Activated naive CD4-positive, alpha-beta T cell treated with anti-CD3 and anti-CD28 coated beads, Interleukin-2, amount 50 U/mL, for 72 hours (primary cell): ENCODE results near the gene RASL10B. TPM values are rescaled to one million over a fixed set of nuclear protein-coding genes. Genes with fewer than 3 reads are reported as not detected.
"Not testable (repeated sequence)": the region's sequence is repeated elsewhere in the genome, so short reads cannot be mapped to it uniquely, and the experiment has no call there.

ENCODE experiments used
- ATAC-seq, 2 donors: fragments of 150-1000 bp; cut with Tn5 transposase; 2 replicates each; pipeline ENCODE4 v1.10.0; 2021; ENCODE audit warnings: mild to moderate bottlenecking in 2 of 2, moderate library complexity in 2 of 2
- DNase-seq, 2 donors: peaks; one replicate each; pipeline ENCODE4 v3.0.0; 2021 to 2022; ENCODE audit warnings: low spot score in 2 of 2
- H3K27ac Mint-ChIP-seq, 2 donors: one replicate each; pipeline ENCODE4 v1.8.0; 2022; ENCODE audit warnings: mild to moderate bottlenecking in 2 of 2, mixed read lengths in 2 of 2
- H3K36me3 Mint-ChIP-seq, 2 donors: one replicate each; pipeline ENCODE4 v1.8.0; 2022; ENCODE audit warnings: mixed read lengths in 2 of 2
- H3K9me3 Mint-ChIP-seq, 2 donors: one replicate each; pipeline ENCODE4 v1.8.0; 2022; ENCODE audit warnings: mixed read lengths in 2 of 2
- total RNA-seq, 2 donors: library from RNA; stranded (reverse); gene quantifications; one replicate each; pipeline ENCODE4 v1.2.3, GENCODE V29; 2022

RASL10B gene
- total RNA-seq, 2 donors from 2014 or later, result 1.1 TPM; not detected in 1

DNA sequence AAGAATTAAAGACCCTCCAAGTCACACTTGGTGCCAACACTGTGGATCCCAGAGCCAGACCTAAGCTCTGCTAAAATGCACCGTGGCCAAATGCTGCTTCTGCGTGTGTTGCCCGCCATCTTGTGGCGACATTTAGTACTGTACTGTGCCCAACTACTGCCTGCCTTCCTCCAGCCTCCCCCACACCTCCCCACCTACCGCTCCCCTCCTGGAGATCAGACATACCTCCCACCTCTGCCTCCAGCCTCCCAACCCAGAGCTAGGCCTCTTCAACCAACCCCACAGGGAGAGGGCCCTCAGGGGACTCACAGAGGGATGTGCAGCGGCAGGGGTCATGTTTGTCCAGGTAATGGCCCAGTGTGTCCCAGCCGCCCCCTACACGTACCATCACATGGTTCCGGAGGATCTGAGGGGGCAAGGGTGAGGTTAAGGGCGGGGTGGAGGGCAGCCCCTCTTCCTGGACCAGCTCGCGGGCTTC is 16.1 kb downstream of the RASL10B start:
- ATAC-seq (peak; percentile 81 to 92), DNase-seq (peak; percentile 69 to 85)
- H3K36me3 Mint-ChIP-seq, result no peaks in the 10 kb centered on the region
- H3K9me3 Mint-ChIP-seq, result no peaks in the 10 kb centered on the region
- no peak overlapping the region for H3K27ac Mint-ChIP-seq

DNA sequence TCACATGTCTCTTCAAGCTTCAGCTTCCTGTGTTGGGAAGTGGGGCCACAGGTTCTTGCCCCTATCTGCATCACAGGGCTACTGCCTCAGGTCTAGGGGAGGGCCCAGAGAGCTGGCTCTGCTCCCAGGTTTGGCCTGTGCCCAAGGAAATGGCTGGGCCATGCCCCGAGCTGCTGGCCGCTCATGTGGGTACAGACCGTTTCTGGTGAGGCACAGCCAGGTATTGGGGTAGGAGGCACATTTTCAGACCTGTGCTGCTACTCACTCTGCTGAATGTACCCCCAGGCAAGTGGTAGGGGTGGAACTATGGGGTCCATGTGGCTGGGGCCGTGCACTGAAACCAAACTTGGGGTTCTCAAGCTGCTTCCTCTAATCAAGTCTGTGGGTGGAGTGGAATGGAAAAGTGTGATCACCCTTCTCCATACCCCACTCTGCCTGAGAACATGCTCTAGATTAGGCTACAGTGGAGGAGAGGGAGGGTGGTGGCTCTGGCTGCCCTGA is 17.0 kb downstream of the RASL10B start:
- no peaks in the 10 kb centered on the region for H3K36me3 Mint-ChIP-seq
- ATAC-seq, result peak; percentile 5 to 61
- DNase-seq, result no peak
- no peaks in the 10 kb centered on the region for H3K9me3 Mint-ChIP-seq
- H3K27ac Mint-ChIP-seq, result peak overlapping the region in 1 of 2 donors; percentile 65

DNA sequence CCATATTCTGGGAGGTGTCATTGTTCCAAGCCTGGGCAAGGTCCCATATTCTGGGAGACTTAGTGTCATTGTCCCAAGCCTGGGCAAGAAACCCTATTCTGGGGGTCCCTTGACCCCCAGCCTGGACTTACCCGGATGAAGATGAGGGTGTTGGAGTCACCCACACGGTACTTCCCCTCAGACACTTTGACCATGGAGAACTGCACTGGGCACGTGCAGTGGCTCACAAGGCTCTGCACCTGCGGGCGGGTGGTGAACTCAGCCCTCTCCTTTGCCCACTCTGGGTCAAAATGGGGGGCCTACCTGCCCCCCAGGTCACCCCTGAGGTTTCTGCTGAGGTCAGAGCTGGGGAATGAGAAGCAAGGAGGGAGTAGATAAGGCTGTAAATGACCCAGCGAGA is 17.5 kb downstream of the RASL10B start:
- no peak for DNase-seq
- Mint-ChIP-seq H3K9me3 (no peaks in the 10 kb centered on the region), H3K36me3 (no peaks in the 10 kb centered on the region), H3K27ac (no peak overlapping the region)
- no peak for ATAC-seq

DNA sequence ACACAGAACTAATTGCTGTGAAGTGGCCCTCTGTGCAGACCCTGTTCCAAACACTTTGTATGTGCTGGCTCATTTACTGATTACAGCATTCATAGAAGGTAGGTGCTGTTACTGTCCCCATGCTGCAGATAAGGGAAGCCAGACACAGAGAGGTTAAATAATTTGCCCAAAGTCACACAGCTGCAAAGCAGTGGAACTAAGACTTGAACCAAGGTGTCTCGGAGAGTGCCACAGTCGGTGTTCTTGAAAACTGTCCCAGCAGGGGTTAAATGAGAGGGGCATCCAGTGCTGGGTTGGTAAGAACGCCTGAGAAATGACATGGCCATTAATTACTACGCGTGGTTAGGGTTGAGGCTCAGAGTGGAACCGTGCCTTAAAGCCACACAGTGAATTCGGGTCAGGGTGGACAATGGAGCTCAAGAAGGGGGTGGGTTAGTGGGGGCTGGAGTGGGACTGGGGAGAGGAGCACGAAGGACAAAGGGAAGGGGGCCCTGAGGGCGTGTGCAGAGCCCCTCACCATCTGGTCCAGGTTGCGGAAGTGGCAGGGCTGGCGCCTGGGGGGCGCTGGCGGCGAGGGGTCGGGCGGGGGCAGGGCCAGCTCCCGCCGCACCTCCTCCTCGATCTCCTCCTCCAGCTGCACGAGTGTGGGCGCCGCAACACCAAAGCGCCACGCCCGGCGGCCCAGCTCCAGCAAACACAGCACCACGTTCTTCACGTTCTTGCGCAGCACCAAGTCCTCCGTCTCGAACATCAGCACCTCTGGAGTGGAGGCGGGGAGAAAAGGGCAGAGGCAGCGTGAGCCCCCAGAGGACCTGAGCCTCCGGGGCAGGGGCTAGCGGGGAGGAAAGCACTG is 18.3 kb downstream of the RASL10B start:
- no peaks in the 10 kb centered on the region for H3K9me3 Mint-ChIP-seq
- no peaks in the 10 kb centered on the region for H3K36me3 Mint-ChIP-seq
- ATAC-seq (no peak), DNase-seq (no peak)
- no peak overlapping the region for H3K27ac Mint-ChIP-seq

DNA sequence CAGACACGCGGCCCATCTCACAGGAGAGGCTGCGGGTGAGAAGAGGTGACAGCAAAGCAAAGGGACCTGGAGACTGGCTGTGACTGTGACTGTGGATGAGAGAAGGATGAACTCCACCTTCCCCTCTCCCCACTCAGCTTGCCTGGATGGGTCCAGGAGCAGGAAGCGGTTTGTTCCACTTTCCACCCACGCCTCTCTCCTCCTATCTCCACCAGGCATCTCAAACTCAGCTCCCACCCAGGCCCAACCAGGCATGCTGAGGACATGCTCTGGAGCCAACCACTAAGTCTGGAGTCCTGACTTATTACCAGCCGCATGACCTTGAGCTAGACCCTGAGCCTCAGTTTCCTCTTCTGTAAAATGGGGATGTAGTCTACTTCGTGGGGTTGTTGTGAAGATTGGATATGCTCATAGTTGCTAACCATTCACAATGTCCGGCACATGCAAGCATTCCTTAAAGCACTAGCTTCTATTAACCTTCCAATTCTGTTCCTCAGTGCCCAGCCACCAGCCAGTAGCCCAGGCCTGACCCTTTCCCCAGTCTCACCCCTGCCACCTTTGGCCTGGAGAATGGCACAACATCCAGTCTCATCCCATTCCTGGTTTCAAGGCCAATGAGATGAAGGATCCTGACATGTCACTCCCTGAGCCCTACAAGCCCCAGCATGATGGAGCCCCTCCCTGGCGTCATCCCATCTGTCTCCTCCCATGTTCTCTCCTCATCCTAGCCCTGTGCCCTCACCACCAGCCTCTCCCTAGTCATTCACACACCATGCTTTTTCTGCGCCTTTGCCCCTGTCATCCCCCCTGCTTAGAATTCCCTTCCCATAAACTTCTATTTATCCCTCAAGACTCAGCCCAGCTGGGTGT is 19.3 kb downstream of the RASL10B start:
- H3K9me3 Mint-ChIP-seq, result no peaks in the 10 kb centered on the region
- DNase-seq (no peak), ATAC-seq (no peak)
- no peaks in the 10 kb centered on the region for H3K36me3 Mint-ChIP-seq
- H3K27ac Mint-ChIP-seq, result no peak overlapping the region

DNA sequence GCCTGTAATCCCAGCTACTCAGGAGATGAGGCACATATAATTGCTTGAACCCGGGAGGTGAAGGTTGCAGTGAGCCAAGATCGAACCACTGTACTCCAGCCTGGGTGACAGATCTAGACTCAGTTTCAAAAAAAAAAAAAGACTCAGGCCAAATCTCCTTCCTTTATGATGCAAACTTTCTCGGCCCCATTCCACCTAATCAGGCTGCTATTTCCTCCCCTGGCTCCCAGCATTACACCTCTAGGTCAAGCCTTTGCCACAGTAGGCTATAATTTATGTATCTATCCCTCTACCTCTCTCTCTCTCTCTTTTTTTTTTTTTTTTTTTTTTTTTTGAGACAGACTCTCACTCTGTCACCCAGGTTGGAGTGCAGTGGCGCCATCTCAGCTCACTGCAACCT is 20.1 kb downstream of the RASL10B start:
- DNase-seq, H3K36me3 Mint-ChIP-seq, ATAC-seq, H3K27ac Mint-ChIP-seq, H3K9me3 Mint-ChIP-seq: not testable (repeated sequence)

DNA sequence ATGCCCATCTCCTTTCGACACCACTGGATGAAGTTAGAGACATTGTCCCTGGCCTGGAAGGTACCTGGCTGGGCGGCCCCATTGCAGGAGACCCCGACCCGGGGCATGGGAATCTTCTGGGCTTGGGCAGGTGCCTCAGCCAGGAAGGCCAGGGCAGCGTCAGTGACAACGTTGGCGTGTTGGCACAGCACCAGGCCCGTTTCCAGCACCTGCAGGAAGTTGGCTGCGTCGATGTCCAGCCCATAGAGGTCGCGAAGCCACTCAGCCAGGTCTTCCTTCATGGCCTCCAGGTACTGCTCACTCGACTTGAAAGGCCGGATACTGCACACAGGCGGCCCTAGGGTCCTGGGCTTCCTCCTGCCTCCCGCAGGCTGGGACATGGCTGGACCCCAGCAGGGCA is 21.0 kb downstream of the RASL10B start:
- no peaks in the 10 kb centered on the region for H3K9me3 Mint-ChIP-seq
- no peak overlapping the region for H3K27ac Mint-ChIP-seq
- DNase-seq, result no peak
- ATAC-seq, result no peak
- no peaks in the 10 kb centered on the region for H3K36me3 Mint-ChIP-seq

DNA sequence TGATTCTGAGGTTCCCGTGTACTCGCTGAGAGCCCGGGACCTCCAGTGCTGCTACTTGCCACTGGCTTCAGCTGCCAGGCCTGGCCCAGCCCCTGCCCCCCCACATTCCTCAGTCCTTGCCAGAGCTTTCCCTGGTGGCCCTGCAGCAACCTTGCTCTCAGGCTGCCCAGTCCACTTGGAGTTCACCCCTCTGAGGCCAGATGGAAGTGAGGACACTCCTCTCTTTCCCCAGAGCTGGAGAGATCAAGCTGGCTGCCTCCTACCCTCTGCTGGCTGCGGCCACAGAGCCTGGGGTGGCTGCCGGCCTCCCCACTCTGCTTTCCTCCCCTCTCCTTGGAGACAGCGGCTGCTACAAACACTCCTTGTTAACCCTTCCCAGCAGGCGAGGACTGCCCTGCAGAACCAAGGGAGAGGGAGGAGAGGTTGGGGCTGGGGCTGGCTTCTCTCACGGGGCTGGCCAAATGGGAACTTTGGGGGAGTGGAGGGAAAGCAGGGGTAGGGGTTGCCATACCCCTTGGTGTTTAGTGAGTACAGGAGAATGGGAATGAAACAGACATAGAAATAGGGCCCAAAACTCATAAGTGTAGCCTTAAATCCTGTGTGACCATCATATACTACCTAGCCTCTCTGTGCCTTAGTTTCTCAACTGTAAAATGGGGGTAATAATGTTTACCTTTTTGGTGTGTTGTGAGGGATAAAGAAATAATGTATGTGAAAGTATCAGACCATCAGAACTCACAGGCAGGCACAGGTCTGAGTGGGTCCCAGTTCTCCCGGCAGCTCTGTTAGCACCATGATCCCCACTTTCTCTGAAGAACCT is 21.7 kb downstream of the RASL10B start, which contains the start of gene GAS2L2:
Gene GAS2L2 (minus strand): TSS at position 295 of the 820 bp plus-strand sequence. CDS start 389 bp downstream, outside the sequence.
- DNase-seq, result no peak
- Mint-ChIP-seq H3K27ac (no peak within 1 kb of the TSS), H3K9me3 (no peaks in the 10 kb centered on the region), H3K36me3 (no peaks in the 10 kb centered on the region)
- ATAC-seq, result no peak

DNA sequence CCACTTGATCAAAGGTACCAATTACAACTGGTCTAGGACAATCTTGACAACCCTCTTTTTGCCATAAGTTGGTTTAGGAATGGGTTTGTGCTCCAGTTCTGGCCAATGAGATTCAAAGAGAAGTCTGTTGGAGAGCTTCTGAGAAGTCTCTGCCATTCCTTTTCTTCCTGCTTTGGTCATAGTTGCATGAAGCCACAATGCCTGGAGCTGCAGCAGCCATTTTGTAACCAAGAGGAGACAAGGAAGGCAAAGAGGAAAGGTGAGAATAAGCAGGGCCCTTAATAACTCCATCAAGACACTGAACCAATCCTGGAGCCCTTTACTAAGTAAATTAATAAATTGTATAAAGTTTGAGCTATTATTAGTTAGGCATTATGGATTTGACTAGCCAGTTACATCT is 25.8 kb downstream of the RASL10B start:
- H3K27ac Mint-ChIP-seq, result no peak overlapping the region
- no peak for DNase-seq
- no peak for ATAC-seq

DNA sequence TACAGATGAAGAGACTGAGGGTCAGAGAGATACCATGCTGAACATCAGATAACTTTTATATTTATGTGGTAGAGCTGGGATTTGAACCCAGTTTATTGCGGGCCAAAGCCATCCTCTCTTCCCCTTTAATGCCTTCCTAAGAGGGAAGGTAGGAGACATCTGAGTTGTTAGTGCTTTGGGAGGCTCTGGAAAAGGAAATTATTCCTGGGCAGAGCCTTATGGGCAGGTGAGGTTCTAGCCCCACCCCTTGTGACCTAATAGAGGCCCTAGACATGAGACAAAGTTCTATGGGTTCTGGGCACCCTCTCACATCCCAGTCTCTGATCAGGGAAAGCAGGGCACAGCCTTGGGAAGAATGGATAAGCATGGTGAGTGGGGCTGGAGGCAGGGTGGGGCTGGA is 29.1 kb downstream of the RASL10B start, which contains the start of gene C17orf50:
Gene C17orf50 (plus strand): TSS at position 301 of the 400 bp plus-strand sequence. CDS start 55 bp downstream, at position 356.
- ATAC-seq, result no peak
- DNase-seq, result no peak
- H3K9me3 Mint-ChIP-seq, result no peaks in the 10 kb centered on the region
- no peaks in the 10 kb centered on the region for H3K36me3 Mint-ChIP-seq
- no peak within 1 kb of the TSS for H3K27ac Mint-ChIP-seq

More for the DNA sequence above, 25.8 kb downstream of the RASL10B start:
- H3K36me3 Mint-ChIP-seq, result no peaks in the 10 kb centered on the region
- no peaks in the 10 kb centered on the region for H3K9me3 Mint-ChIP-seq

DNA sequence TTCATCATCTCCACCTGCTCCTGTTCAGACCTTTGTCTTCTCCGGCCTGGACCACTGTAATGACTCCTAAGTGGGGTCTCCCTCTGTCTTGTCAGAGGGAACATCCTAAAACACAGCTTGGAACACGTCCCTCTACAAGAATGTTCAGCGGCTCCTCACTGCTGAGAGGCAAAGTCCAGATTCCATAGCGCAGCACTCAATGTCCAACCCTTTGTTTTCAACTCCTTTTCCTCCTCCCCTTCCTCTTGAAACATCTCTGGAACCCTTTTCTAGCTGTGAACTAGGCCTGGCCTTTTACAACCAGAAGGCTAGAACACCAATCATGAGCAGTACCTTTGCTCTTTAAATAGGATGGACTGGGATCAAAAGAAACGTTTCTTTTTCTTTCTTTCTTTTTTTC is 30.2 kb downstream of the RASL10B start:
- no peak for DNase-seq
- no peak for ATAC-seq
- Mint-ChIP-seq H3K9me3 (no peaks in the 10 kb centered on the region), H3K27ac (no peak overlapping the region), H3K36me3 (no peaks in the 10 kb centered on the region)

DNA sequence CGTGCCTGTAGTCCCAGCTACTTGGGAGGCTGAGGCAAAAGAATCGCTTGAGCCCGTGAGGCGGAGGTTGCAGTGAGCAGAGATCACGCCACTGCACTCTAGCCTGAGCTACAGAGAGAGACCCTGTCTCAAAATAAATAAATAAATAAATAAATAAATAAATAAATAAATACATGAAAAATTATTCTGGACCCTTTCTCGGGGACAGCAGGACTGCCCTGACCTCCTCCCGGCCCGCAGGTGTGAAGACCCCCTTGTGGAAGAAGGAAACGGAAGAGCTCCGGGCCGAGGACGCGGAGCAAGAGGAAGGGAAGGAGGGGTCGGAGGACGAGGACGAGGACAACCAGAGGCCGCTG is 32.3 kb downstream of the RASL10B start:
- peak overlapping the region in 1 of 2 donors; percentile 92 for H3K27ac Mint-ChIP-seq
- H3K9me3 Mint-ChIP-seq, result no peaks in the 10 kb centered on the region
- no peaks in the 10 kb centered on the region for H3K36me3 Mint-ChIP-seq
- DNase-seq (no peak), ATAC-seq (no peak)

DNA sequence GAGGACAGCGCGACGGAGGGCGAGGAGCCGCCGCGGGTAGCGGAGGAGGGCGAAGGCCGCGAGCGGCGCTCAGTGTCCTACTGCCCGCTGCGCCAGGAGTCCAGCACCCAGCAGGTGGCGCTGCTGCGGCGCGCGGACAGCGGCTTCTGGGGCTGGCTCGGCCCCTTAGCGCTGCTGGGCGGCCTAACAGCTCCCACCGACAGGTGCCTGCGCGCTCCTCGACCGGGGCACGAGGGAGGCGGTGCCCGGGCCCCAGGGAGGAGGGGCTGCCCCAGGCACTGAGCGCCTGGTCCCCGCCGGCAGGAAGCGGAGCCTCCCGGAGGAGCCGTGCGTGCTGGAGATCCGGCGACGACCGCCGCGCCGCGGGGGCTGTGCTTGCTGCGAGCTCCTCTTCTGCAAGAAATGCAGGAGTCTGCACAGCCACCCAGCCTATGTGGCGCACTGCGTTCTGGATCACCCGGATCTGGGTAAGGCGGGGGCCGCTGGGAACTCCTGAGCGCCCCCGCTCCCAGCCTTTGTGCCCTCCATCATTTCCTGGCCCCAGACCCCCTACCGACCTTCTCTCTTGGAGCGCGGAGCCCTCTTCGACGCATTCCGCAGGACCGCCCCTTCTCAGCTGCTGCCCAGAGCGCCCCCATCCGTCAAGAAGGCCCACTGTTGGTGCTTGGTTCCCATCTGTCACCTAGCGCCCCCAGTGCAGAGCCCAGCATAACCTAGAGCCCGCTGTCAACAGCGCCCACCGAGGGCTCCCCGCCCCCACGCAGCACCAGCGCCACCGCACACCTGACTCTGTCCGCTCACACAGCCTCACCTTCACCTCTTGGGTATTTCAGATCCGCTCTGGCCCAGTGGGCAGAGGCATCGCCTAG is 32.9 kb downstream of the RASL10B start:
- H3K27ac Mint-ChIP-seq, result peak overlapping the region in 1 of 2 donors; percentile 28
- ATAC-seq, result peak; percentile 94 to 95
- DNase-seq, result peak; percentile 90 to 95
- no peaks in the 10 kb centered on the region for H3K9me3 Mint-ChIP-seq
- H3K36me3 Mint-ChIP-seq, result no peaks in the 10 kb centered on the region

DNA sequence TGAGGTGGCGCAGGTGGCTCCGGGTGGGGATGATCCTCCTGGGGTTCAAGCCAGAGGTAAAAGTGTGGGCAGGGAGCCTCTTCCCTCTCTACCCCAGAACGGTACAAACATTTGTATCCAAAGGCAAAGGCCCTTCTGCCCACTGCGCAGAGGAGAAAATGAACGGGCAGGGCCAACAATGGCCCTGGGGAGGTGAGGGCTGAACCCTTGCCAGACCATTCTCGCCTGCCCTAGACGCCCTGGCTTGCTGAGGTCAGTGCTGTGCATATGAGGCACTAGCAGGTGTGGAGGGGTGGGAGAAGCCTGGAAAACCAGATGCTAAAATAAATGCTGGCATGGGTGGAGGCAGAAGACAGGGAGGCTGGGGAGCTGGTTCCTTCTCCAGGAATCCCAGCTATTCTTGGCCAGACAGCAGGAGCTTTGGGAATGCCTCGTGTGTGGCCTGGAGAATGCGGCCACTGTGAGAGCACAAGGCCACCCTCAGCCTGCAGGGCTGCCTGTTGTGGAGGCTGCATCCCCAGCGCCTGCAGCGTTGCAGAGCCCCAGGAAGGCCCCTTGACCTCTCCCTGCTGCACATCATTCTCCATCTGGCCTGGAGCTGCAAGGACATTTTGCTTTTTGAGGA is 33.8 kb downstream of the RASL10B start:
- H3K27ac Mint-ChIP-seq, result peak overlapping the region in 1 of 2 donors; percentile 28
- DNase-seq, result no peak
- ATAC-seq, result no peak
- H3K36me3 Mint-ChIP-seq, result no peaks in the 10 kb centered on the region
- H3K9me3 Mint-ChIP-seq, result no peaks in the 10 kb centered on the region
